Measurements from ENCODE around the gene S100Z. TPM values are rescaled to one million over a fixed set of nuclear protein-coding genes. Genes with fewer than 3 reads are reported as not detected.

S100Z gene
- total and polyA plus RNA-seq, 12 donors, result 0.11 to 2.8 (median 0.44) TPM; not detected in 1

- TF ChIP-seq, protein P1, sequence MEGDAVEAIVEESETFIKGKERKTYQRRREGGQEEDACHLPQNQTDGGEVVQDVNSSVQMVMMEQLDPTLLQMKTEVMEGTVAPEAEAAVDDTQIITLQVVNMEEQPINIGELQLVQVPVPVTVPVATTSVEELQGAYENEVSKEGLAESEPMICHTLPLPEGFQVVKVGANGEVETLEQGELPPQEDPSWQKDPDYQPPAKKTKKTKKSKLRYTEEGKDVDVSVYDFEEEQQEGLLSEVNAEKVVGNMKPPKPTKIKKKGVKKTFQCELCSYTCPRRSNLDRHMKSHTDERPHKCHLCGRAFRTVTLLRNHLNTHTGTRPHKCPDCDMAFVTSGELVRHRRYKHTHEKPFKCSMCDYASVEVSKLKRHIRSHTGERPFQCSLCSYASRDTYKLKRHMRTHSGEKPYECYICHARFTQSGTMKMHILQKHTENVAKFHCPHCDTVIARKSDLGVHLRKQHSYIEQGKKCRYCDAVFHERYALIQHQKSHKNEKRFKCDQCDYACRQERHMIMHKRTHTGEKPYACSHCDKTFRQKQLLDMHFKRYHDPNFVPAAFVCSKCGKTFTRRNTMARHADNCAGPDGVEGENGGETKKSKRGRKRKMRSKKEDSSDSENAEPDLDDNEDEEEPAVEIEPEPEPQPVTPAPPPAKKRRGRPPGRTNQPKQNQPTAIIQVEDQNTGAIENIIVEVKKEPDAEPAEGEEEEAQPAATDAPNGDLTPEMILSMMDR (IDR thresholded peaks at IDR 0.05), result no peak
- TF ChIP-seq POLR2A (IDR thresholded peaks at IDR 0.05), result no peak
- Histone ChIP-seq H3K36me3 (replicated peaks in 1 of 2) (no peaks in the 10 kb centered on the region), H3K4me3 (no peak overlapping the region), H3K9me3 (replicated peaks in 1 of 3) (no peaks in the 10 kb centered on the region), H3K27me3 (peaks cover 16% of the 10 kb centered on the region), H3K27ac (no peak overlapping the region), H3K4me1 (replicated peaks in 1 of 2) (peaks cover 9 to 11% of the 10 kb centered on the region in 2 donors)
- WGBS, 4 donors, result 85 to 94% (median 86%) methylated on average over 2 of the region's 2 CpGs
- DNase-seq, result no peak
- intact Hi-C loops (cut with DNase I), result no loop called here
Measured at GRCh38 chr5:76956033-76956432, 106.2 kb downstream of the S100Z start.

GRCh38 chr5:76958991-76959767 is 109.4 kb downstream of the S100Z start:
- H3K27ac ChIP-seq, result peak overlapping the region in 4 of 5 donors; percentile 19 to 59 (median 42)

DNA sequence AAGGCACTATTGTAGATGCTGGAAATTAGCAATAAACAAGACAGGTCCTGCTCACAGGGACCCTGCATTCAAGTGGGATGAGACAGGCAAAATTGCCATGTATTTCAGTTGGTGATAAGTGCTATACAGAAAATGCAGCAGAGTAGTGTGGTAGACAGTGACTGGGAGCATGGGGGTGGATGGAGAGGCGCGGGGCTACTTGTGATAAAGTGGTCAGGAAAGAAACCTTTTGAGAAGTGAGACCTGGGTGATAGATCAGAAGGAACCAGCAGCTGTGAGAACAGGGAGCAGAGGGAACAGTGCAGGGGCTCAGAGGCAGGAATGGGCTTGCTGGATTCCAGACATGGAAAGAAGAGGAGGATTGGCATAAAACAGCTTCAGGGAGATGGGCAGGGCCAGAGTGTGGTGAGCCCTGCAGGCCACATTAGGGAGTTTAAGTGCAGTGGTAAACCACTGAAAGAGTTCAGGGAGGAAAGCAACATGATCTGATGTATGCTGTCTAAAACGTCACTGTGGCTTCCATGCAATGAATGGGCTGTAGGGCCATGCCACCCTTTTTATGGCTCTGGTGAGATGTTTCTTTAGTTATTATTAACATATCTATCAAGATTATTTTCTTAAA is 110.3 kb downstream of the S100Z start:
- intact Hi-C loops (cut with DNase I), result no loop called here
- H3K4me1 ChIP-seq (replicated peaks in 1 of 2), result peaks cover 0 to 9% of the 10 kb centered on the region in 2 donors

More at GRCh38 chr5:76958991-76959767, 109.4 kb downstream of the S100Z start:
- TF ChIP-seq, protein P1 (IDR thresholded peaks at IDR 0.05), result no peak
- Histone ChIP-seq H3K27me3 (peaks cover 8% of the 10 kb centered on the region), H3K36me3 (replicated peaks in 1 of 2) (no peaks in the 10 kb centered on the region), H3K4me3 (no peak overlapping the region), H3K9me3 (replicated peaks in 1 of 3) (no peaks in the 10 kb centered on the region), H3K4me1 (replicated peaks in 1 of 2) (peaks cover 1 to 9% of the 10 kb centered on the region in 2 donors)
- intact Hi-C loops (cut with DNase I), result no loop called here
- no peak for DNase-seq
- 48 to 61% (median 51%) methylated on average over 5 of the region's 5 CpGs for WGBS, 4 donors

DNA sequence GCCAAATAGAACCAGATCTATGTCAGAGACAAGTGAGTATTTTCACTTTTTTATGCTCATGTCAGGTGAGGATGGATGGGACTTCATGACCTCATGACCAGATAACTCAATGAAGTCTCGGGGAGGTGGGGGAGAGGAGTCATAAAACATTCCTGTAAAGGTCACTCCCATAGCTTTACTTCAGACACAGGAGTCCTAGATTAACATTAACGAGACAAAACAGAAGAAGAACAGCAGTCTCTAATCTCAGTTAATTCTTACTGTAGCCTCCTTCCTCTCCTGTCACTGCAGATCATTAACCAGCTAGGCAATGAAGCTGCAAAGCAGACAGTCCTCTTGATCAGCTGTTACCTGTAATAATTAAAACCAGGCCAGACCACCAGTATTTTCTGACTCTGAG is 114.2 kb downstream of the S100Z start:
- no peak for TF ChIP-seq POLR2A (IDR thresholded peaks at IDR 0.05)
- TF ChIP-seq, protein P1 (IDR thresholded peaks at IDR 0.05), result no peak
- H3K4me3 ChIP-seq, result no peak overlapping the region
- WGBS, 4 donors, result 36 to 62% (median 49%) methylated on average over 2 of the region's 2 CpGs
- H3K9me3 ChIP-seq (replicated peaks in 1 of 3), result no peaks in the 10 kb centered on the region
- H3K27ac ChIP-seq, result no peak overlapping the region
- intact Hi-C loops (cut with DNase I), result no loop called here
- no peaks in the 10 kb centered on the region for H3K27me3 ChIP-seq
- no peaks in the 10 kb centered on the region for H3K36me3 ChIP-seq (replicated peaks in 1 of 2)
- no peak for DNase-seq
- H3K4me1 ChIP-seq (replicated peaks in 1 of 2), result peaks cover 0 to 9% of the 10 kb centered on the region in 2 donors

More for the DNA sequence above, 110.3 kb downstream of the S100Z start:
- TF ChIP-seq POLR2A (IDR thresholded peaks at IDR 0.05), result no peak
- Histone ChIP-seq H3K27me3 (no peaks in the 10 kb centered on the region), H3K27ac (peak overlapping the region in 1 of 5 donors; percentile 50), H3K36me3 (replicated peaks in 1 of 2) (no peaks in the 10 kb centered on the region), H3K9me3 (replicated peaks in 1 of 3) (no peaks in the 10 kb centered on the region), H3K4me3 (no peak overlapping the region)
- 76 to 80% (median 77%) methylated on average over 3 of the region's 3 CpGs for WGBS, 4 donors
- DNase-seq, result no peak

Small RNAs within 50 kb of the gene (small RNA-seq; reads per million reads assigned to genes)
- gene RN7SL208P, result 0 reads per million in 2 donors
- gene RNU6ATAC36P, result 0 reads per million in 2 donors

Other genes with a start within 250 kb of the S100Z start
- gene F2RL2, start 226.6 kb upstream of the S100Z start, total RNA-seq, result 1 to 10 TPM in 1 of 9 donors, under 1 TPM in 6, not detected in 2; 0.08 to 1.5 (median 0.69) TPM
- under 1 TPM; 0.16 to 0.46 (median 0.27) TPM for gene F2RL2, start 226.6 kb upstream of the S100Z start, polyA plus RNA-seq
- gene F2R, start 133.9 kb upstream of the S100Z start, total RNA-seq, result 10 to 100 TPM; 12.7 to 60.5 (median 38.1) TPM
- gene F2R, start 133.9 kb upstream of the S100Z start, polyA plus RNA-seq, result 10 to 100 TPM in 1 of 3 donors, 1 to 10 TPM in 2; 6.0 to 21.1 (median 6.7) TPM
- gene F2RL1, start 31.0 kb upstream of the S100Z start, total RNA-seq, result 1 to 10 TPM in 7 of 9 donors, under 1 TPM in 2; 0.35 to 4.0 (median 1.4) TPM
- under 1 TPM; 0.40 to 0.95 (median 0.67) TPM for gene F2RL1, start 31.0 kb upstream of the S100Z start, polyA plus RNA-seq
- 10 to 100 TPM; 17.0 to 64.1 (median 30.3) TPM for gene CRHBP, start 103.0 kb downstream of the S100Z start, total RNA-seq
- gene CRHBP, start 103.0 kb downstream of the S100Z start, polyA plus RNA-seq, result 10 to 100 TPM; 13.4 to 20.2 (median 16.5) TPM
- 10 to 100 TPM; 19.7 to 33.7 (median 25.1) TPM for gene AGGF1, start 180.4 kb downstream of the S100Z start, total RNA-seq
- gene AGGF1, start 180.4 kb downstream of the S100Z start, polyA plus RNA-seq, result 10 to 100 TPM in 2 of 3 donors, 1 to 10 TPM in 1; 6.7 to 26.4 (median 11.2) TPM
- 10 to 100 TPM in 4 of 9 donors, 1 to 10 TPM in 5; 1.3 to 13.9 (median 9.7) TPM for gene ZBED3, start 237.3 kb downstream of the S100Z start, total RNA-seq
- 1 to 10 TPM; 4.8 to 7.9 (median 5.7) TPM for gene ZBED3, start 237.3 kb downstream of the S100Z start, polyA plus RNA-seq